ENCODE results near the gene PADI1.

The PADI1 gene

DNA sequence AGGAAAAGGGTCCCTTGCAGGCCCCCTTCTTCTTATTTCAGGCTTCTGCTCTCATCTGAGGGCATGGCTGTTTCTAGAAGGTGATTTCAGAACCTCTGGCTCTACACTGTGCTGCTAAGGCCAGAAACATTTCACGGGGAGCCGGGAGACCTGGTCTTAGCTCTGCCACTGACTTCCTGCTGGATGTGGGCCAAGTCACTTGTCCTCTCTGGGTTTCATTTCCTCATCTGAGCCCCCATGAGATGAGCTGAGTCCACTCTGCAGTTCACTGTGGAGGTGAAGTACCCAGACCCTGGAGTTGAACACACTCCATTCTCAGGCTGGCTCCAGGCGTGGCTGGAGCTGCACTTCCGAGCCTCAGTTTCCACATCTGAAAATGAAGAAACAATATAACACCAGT, 2.1 kb downstream of the PADI1 start:
- Histone ChIP-seq H3K4me2 (ENCODE audit: low read length) (peak overlapping the region; percentile 74), H3K79me2 (ENCODE audit: low read length) (no peaks in the 10 kb centered on the region), H3K27ac (ENCODE audit: low read length) (peak overlapping the region; percentile 53), H3K27me3 (ENCODE audit: low read depth, low read length) (no peaks in the 10 kb centered on the region), H3K4me1 (ENCODE audit: low read length) (peaks cover 22% of the 10 kb centered on the region), H3K9ac (ENCODE audit: low read length) (peak overlapping the region; percentile 40; the same call in 1 of the 2 replicates), H3K4me3 (ENCODE audit: low read length) (peak overlapping the region; percentile 29; the same call in 1 of the 2 replicates), H3K36me3 (replicated peaks; ENCODE audit: low read depth, low read length) (no peaks in the 10 kb centered on the region), H3K9me3 (ENCODE audit: insufficient read depth, low read length) (no peaks in the 10 kb centered on the region), H2AFZ (ENCODE audit: low read depth, low read length) (no peak overlapping the region), H4K20me1 (ENCODE audit: insufficient read depth, low read length) (no peaks in the 10 kb centered on the region)
- no peak for TF ChIP-seq EZH2phosphoT487 (IDR thresholded peaks at IDR 0.05; ENCODE audit: low read depth)
- TF ChIP-seq, protein P1, sequence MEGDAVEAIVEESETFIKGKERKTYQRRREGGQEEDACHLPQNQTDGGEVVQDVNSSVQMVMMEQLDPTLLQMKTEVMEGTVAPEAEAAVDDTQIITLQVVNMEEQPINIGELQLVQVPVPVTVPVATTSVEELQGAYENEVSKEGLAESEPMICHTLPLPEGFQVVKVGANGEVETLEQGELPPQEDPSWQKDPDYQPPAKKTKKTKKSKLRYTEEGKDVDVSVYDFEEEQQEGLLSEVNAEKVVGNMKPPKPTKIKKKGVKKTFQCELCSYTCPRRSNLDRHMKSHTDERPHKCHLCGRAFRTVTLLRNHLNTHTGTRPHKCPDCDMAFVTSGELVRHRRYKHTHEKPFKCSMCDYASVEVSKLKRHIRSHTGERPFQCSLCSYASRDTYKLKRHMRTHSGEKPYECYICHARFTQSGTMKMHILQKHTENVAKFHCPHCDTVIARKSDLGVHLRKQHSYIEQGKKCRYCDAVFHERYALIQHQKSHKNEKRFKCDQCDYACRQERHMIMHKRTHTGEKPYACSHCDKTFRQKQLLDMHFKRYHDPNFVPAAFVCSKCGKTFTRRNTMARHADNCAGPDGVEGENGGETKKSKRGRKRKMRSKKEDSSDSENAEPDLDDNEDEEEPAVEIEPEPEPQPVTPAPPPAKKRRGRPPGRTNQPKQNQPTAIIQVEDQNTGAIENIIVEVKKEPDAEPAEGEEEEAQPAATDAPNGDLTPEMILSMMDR (IDR thresholded peaks at IDR 0.05; ENCODE audit: low read depth, low read length) = no peak

DNA sequence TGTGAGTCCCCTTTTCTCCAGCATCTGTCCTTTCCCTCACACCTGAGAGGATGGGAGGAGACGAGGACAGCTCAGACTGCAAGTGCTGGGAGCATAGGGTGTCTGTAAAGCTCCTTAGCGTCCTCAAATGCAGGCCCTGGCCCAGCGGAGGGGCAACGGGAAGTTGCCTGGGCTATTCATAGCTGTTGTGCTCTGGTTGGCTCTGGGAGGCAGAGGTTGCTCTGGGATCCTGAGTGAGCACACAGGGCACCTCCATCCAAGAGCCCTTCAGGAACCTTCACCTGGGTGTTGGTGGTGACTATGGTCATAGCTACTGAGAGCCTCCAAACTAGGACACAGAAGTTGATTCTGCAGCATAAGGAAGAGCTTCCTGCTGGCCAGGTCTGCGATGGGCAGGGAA, 2.6 kb downstream of the PADI1 start:
- peak overlapping the region; percentile 53 for H3K27ac ChIP-seq (ENCODE audit: low read length)
- no peak overlapping the region for H2AFZ ChIP-seq (ENCODE audit: low read depth, low read length)
- H3K36me3 ChIP-seq (replicated peaks; ENCODE audit: low read depth, low read length) = no peaks in the 10 kb centered on the region
- H4K20me1 ChIP-seq (ENCODE audit: insufficient read depth, low read length) = no peaks in the 10 kb centered on the region
- TF ChIP-seq, protein P1 (IDR thresholded peaks at IDR 0.05; ENCODE audit: low read depth, low read length) = no peak
- no peak for TF ChIP-seq EZH2phosphoT487 (IDR thresholded peaks at IDR 0.05; ENCODE audit: low read depth)
- H3K4me3 ChIP-seq (ENCODE audit: low read length) = peak overlapping the region; percentile 29; the same call in 1 of the 2 replicates
- peak overlapping the region; percentile 74 for H3K4me2 ChIP-seq (ENCODE audit: low read length)
- peaks cover 22% of the 10 kb centered on the region for H3K4me1 ChIP-seq (ENCODE audit: low read length)
- H3K27me3 ChIP-seq (ENCODE audit: low read depth, low read length) = no peaks in the 10 kb centered on the region
- H3K9ac ChIP-seq (ENCODE audit: low read length) = peak overlapping the region; percentile 40
- no peaks in the 10 kb centered on the region for H3K79me2 ChIP-seq (ENCODE audit: low read length)
- H3K9me3 ChIP-seq (ENCODE audit: insufficient read depth, low read length) = no peaks in the 10 kb centered on the region

DNA sequence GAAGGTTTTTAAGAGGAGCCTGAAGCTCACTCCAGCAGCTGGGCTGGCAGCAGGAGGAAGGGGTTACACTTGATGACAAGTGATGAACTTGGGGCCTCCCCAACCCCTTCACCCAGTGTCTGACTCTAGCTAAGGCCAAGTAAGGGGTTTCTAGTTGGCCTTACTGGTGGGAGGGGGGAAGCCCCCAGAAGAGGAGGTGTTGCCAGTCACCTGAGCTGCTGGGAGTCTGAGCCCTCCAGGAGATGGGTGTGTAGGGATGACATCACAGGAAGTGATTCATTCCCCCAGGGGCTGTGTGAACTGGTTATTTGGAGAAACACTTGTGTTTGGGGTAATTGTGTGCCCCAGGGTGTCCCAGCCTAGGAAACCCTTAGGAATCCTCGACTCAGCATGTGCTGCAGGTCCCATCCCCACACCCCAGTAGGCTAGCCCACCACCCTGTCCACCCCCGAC, 3.1 kb downstream of the PADI1 start:
- H3K9me3 ChIP-seq (ENCODE audit: insufficient read depth, low read length) = no peaks in the 10 kb centered on the region
- peak overlapping the region; percentile 40; the same call in 1 of the 2 replicates for H3K9ac ChIP-seq (ENCODE audit: low read length)
- H3K27me3 ChIP-seq (ENCODE audit: low read depth, low read length) = no peaks in the 10 kb centered on the region
- H2AFZ ChIP-seq (ENCODE audit: low read depth, low read length) = no peak overlapping the region
- H3K4me2 ChIP-seq (ENCODE audit: low read length) = peak overlapping the region; percentile 74
- peaks cover 22% of the 10 kb centered on the region for H3K4me1 ChIP-seq (ENCODE audit: low read length)
- no peak overlapping the region for H3K4me3 ChIP-seq (ENCODE audit: low read length)
- H3K27ac ChIP-seq (ENCODE audit: low read length) = peak overlapping the region; percentile 53
- no peaks in the 10 kb centered on the region for H4K20me1 ChIP-seq (ENCODE audit: insufficient read depth, low read length)
- no peaks in the 10 kb centered on the region for H3K79me2 ChIP-seq (ENCODE audit: low read length)
- H3K36me3 ChIP-seq (replicated peaks; ENCODE audit: low read depth, low read length) = no peaks in the 10 kb centered on the region
- TF ChIP-seq, protein P1 (IDR thresholded peaks at IDR 0.05; ENCODE audit: low read depth, low read length) = no peak
- TF ChIP-seq EZH2phosphoT487 (IDR thresholded peaks at IDR 0.05; ENCODE audit: low read depth) = no peak

DNA sequence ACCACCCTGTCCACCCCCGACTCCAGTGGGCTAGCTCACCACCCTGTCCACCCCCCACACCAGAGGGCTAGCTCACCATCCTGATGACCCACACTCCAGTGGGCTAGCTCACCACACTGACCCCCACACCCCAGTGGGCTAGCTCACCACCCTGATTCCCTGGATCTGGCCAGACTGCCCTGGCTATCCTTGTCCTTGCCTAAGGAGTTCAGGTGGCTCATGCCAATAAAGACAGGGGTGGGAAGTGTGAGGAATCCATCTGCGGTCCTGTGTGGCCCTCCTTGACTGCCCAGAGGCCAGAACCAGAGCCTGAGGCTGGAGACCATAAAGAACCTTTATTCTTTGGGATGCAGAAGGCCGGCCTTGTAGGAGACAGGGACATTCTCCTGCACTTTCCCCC, 3.6 kb downstream of the PADI1 start:
- Histone ChIP-seq H3K4me1 (ENCODE audit: low read length) (peaks cover 22% of the 10 kb centered on the region), H3K9ac (ENCODE audit: low read length) (no peak overlapping the region), H3K79me2 (ENCODE audit: low read length) (no peaks in the 10 kb centered on the region), H3K27me3 (ENCODE audit: low read depth, low read length) (no peaks in the 10 kb centered on the region), H4K20me1 (ENCODE audit: insufficient read depth, low read length) (no peaks in the 10 kb centered on the region), H2AFZ (ENCODE audit: low read depth, low read length) (no peak overlapping the region), H3K4me2 (ENCODE audit: low read length) (peak overlapping the region; percentile 74), H3K36me3 (replicated peaks; ENCODE audit: low read depth, low read length) (no peaks in the 10 kb centered on the region), H3K27ac (ENCODE audit: low read length) (peak overlapping the region; percentile 15; the same call in 1 of the 2 replicates), H3K4me3 (ENCODE audit: low read length) (no peak overlapping the region), H3K9me3 (ENCODE audit: insufficient read depth, low read length) (no peaks in the 10 kb centered on the region)
- no peak for TF ChIP-seq EZH2phosphoT487 (IDR thresholded peaks at IDR 0.05; ENCODE audit: low read depth)
- TF ChIP-seq, protein P1 (IDR thresholded peaks at IDR 0.05; ENCODE audit: low read depth, low read length) = no peak
